GM19455 (cell line): ENCODE measurements around the gene KLF3.
"Not testable (repeated sequence)": the region's sequence is repeated elsewhere in the genome, so short reads cannot be mapped to it uniquely, and the experiment has no call there.

Experiments used
- ATAC-seq: cut with Tn5 transposase; IDR thresholded peaks from one replicate; pipeline ENCODE4 v1.9.1; 2021; ENCODE audit not compliant: unreplicated experiment

KLF3 gene

DNA sequence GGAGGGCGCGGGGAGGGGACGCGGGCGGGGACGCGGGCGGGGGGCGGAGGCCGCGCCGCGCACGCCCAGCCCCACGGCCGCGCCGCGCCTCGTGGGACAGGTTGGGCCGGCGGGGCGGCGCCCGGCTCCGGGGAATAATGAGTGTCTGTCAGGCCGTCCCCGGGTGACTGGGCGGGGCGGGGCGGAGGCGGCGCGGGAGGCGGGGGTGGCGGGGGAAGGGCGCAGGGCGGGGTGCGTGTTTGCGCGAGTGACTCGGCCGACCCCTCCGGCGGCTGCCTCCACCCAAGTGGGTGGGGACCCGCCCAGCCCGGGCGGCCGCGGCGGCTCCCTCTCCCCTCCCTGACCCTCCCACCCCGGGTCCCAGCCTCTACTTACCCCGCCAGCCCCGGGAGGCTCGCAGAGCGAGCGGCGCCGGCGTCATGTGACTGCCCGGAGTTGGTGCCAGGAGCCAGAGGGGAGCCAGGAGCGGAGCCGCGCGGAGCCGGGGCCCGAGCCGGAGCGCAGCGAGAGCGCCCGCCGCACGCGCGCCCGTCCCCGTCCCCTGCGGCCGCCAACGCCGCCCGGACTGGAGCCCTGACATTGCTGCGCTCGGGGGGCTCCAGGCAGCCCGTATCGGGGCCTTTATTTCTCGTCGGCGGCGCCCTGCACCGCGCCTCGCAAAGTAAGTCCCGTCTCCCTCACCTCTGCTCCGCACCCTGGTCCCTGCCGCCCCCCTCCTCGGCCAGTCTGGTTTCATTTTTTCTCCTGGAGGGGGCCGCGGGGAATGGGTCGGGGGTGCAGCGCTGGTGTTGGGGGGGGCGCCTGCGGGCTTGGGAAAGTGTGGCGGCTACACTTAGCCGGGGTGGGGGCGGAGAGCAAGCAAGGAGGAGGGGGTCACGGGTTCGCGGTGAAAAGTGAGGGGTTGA, at the start of gene KLF3:
Gene KLF3, plus strand, starts transcription at position 399 of the 905 bp plus-strand sequence. CDS start 16,427 bp downstream, outside the sequence.
- peak; percentile 75 for ATAC-seq

DNA sequence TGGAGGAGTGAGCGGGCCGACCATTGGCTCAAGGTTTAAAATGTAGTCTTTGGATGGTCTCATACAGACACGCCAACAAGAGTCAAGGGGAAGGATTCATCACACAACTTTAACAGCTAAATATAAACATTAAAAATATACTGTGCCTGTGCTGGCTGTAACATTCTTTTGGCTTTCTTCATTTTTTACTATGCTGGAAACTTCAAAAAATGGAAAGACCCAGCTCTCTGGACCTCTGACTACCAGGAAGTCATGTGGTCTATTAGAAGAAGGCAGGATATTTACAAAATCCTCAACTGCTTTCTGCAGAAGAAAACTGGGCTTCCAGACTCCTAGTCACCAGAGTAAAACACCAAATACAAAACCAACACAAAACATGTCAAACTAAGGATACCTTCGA, 49.8 kb upstream of the KLF3 start:
- ATAC-seq = no peak

DNA sequence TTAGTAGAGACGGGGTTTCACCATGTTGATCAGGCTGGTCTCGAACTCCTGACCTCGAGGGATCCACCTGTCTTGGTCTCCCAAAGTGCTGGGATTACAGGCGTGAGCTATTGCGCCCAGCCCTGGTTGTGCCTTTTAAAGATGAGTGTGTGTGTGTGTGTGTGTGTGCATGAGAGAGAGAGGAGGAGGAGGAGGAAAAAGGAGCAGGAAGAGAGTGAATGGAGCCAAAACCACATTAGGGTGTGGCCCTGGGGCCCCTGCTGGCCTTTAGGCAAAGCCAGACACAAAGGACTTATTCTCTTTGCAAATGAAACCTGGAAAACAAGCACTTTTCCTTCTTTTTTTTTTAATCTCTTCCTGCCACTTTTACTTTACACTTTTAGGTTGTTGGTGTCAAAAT, 48.2 kb upstream of the KLF3 start:
- no peak for ATAC-seq

DNA sequence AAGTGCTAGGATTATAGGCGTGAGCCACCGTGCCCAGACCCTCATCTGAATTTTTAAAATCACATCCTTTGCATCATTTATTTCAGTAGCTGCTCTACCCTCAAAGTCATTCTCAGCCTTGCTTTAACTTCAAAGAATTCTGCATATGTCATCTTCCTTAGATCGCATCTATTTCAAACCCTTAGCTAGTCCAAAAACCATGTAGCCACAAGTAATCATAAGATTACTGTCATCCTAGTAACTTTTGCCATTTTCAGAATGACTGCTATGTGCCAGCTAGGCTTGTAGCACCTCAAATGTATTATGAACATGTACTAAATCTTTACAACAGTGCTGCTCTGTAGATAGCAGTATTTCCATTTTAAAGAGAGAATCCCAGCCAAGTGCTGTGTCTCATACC, 45.5 kb upstream of the KLF3 start:
- no peak for ATAC-seq

DNA sequence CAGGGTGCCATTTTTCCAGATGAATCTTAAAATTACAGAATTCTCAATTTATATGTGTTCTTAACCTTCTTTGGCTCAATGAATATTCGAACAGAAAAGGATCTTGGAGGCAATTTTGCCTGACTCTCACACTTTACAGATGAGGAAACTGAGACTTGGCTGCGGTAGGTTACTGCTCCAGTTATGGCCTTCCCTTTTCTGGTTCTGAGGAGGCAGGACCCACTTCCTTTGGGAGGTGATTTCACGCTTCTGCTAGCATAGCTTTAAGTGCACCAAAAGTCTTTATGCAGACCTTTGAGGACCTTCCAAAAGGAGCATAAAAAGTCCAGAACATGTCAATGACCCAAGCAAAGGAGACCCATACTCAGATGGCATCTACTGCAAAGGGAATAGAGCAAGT, 44.7 kb upstream of the KLF3 start:
- ATAC-seq = no peak

DNA sequence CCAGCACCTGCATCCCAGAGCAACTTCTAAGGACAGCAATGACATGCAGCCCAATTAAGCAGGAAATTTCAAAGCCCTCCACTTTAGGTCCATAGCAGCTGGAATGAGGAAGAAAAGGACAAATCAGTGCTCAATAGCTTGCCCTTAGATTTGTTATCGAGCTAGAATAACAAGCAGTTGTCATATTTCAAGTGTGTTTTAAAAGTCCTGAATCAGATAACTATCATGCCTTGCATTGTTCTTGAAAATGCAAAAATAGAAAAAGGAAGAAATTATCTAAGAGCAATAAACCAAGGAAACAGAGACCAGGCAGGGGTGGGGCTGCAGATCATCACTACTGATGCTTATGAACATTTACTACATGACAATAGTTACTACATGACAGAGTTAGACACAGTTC, 43.9 kb upstream of the KLF3 start:
- no peak for ATAC-seq

DNA sequence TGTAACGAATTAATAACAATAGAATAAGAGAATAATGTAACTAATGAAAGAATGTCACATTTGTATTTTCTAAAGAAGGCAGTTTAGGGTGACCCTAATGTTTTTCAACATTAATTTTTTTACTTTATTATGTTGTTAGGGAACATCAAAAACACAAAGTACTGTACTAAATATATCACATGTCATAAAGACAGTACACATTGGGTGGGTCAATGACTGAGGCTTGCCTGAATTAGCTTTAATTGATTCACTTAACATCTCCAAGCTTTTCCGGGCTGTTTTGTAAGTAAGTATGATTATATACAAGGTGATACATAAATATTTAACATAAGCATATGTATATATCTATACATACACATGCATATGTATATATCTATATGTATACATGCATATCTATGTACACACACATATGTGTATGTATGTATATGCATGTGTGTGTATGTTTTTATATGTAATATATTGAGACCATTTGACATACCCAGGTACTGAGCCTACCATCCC, 43.4 kb upstream of the KLF3 start:
- no peak for ATAC-seq

DNA sequence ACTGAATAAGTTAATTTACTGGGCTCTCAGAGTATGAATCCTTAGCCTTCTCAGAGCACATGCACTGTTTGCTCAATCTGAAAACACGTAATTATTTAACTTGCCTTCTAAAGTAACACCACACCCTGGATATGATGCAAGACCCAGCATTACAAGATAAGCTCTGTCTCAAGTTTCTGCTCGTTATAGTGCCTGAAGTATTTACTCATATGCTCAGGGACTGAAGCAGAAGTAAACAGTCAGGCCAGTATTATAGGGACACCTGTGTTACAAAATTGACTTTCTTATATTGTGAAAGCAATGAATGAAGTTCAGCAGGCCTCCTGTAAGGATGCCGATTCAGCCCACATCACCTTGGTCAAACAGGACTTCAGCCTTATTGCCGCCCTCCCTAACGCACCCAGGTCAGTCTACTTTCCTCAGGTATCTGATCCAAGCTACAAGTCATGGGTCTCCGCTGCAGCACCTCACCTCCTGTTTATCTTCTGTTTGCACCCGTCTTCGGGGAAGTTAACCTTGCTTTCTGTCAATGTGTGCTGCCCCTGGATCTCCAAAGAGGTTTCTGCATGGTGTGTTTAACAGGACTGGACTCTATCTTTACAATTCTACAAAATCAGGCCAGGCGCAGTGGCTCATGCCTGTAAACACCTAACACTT, 42.8 kb upstream of the KLF3 start:
- ATAC-seq = no peak

DNA sequence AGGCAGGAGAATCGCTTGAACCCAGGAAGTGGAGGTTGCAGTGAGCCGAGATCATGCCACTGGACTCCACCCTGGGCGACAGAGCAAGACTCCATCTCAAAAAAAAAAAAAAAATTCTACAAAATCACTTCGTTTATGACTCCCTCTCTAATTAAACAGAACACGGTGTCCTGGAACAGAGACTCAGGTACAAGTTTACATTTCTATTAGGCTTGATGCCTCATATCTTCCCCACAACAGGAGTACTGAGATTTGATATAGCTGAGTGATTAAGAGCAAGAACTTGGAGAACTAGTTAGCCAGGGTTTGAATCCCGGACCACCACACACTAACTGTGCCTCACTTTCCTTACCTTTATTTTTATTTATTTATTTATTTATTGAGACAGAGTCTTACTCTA, 42.2 kb upstream of the KLF3 start:
- ATAC-seq = no peak

DNA sequence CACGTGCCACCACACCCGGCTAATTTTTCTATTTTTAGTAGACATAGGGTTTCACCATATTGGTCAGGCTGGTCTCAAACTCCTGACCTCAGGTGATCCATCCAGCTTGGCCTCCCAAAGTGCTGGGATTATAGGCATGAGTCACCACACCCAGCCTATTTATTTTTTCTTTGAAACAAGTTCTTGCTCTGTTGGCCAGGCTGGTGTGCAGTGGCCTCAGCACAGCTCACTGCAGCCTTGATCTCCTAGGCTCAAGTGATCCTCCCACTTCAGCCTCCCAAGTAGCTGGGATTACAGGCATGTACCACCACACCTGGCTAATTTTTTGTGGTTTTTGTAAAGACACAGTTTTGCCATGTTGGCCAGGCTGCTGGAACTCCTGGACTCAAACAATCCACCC, 41.7 kb upstream of the KLF3 start:
- not testable (repeated sequence) for ATAC-seq

DNA sequence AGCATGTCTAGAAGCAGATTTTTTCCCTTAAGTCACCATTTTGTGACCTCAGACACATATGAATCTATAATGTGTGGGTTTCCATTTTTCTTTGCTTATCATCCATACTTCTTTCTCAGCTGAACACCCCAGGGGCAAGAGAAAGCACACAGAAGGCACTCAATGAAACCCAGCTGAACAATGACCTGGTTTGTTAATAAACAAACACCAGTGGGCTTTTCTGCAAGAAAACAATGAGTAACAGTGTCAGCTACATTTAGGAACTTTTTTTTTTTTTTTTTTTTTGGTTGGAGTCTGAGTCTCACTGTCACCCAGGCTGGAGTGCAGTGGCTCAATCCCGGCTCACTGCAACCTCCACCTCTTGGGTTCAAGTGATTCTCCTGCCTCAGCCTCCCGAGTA, 40.7 kb upstream of the KLF3 start:
- no peak for ATAC-seq

DNA sequence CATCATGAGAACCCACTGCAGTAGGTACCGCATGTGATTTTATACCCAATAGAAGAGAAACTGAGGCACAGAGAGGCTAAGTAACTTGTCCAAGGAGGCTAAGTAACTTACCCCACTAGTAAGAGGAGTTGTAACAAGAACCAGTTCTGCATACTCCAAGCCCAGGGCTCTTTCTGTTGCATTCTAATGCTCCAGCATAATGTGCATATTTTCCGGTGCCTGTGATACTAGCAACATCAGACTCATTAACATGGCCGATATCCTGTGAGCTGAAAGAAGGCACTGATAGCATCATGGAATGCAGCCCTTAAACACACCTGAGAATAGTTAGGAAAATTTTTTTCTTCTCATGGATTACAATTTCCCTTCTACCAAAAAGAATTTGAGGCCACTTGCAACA, 39.7 kb upstream of the KLF3 start:
- ATAC-seq = no peak

DNA sequence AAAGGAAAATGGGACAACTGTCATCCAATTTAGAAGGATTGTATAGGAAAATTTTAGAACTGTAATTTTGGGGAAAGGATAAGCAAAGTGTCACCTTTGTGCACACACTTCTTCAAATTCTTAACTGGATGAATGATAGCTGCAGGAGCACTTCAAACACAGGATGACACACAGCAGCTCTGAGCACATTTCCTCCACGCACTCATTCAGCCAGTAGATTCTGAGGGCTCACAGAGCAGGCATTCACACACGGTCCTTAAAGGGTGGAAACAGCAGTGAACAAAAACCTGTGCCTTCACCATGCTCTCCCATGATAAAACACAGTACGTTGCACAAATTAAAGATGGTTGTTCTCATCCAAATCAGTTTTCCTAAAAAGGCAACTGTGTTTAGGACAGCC, 38.5 kb upstream of the KLF3 start:
- ATAC-seq = no peak

DNA sequence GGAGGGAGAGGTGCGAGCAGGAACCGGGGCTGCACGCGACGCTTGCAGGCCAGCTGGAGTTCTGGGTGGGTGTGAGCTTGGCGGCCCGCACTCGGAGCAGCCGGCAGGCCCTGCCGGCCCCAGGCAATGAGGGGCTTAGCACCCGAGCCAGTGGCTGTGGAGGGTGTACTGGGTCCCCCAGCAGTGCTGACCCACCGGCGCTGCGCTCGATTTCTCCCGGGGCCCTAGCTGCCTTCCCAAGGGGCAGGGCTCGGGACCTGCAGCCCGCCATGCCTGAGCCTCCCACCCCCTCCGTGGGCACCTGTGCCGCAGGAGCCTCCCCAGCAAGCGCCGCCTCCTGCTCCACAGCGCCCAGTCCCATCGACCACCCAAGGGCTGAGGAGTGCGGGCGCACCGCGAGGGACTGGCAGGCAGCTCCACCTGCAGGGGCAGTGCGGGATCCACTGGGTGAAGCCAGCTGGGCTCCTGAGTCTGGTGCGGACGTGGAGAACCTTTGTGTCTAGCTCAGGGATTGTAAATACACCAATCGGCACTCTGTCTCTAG, 37.0 kb upstream of the KLF3 start:
- ATAC-seq = not testable (repeated sequence)

DNA sequence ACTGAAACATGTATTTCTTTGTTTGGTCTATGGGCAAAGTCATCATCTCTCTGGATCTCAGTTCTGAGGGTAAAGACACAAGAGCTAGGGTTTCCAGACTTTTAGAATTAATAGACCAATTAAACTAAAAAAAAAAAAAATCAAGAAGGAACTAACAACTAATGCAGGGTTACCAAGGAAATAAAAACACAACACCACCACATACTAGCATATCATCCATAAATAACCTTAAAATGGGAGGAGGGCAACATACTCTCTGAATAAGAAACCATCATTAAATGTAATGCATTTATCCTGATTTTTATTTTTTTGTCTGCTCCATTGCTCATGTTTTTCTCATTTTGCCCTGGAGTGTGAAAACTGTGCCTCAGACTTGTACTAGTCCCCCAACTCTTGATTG, 33.5 kb upstream of the KLF3 start:
- no peak for ATAC-seq

DNA sequence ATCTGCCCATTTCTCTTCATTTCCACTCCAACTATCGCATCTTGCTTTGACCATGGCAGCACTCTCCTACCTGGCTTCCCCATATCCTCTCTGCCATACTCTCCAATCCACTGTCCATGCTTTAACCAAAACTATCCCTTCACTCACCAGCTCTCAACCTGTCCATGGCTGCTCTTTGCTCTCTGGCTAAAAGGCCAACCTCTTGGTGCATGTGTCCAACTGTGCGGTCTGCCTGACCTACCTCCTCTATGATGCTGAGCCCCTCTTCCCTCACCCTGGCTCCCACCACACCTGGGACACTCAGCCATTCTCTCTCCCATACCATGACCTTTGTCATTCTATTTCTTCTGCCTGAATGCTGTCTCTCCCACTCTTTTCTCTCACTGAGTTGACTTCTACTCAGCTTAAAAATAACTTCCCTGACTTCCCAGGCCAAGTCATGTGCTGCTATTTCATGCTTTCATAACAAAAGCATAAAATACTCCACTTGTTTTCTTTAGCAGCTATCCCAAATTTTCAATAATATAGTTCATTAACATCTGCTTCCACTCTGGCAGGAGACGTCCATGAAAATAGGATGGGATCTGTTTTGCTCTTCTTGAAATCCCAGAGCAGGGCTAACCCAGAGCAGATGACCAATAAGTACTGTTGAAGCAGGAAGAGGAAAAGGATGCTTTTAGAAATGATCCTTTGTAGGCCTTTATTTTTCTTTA, 29.8 kb upstream of the KLF3 start:
- no peak for ATAC-seq

DNA sequence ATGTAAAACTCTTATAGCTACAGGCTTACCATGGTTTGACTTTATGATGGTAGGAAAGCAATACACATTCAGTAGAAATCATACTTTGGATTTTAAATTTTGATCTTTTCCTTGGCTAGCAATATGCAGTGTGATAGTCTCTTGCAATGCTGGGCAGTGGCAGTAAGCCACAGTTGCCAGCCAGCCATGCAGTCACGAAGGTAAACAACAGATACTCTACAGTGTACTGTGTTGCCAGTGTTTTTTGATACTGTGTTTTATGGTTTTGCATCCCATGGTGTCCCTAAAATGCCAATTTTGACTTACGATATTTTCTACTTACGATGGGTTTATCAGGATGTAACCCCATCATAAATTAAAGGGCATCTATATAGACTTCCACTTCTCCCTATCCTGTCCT, 24.8 kb upstream of the KLF3 start:
- ATAC-seq = no peak

DNA sequence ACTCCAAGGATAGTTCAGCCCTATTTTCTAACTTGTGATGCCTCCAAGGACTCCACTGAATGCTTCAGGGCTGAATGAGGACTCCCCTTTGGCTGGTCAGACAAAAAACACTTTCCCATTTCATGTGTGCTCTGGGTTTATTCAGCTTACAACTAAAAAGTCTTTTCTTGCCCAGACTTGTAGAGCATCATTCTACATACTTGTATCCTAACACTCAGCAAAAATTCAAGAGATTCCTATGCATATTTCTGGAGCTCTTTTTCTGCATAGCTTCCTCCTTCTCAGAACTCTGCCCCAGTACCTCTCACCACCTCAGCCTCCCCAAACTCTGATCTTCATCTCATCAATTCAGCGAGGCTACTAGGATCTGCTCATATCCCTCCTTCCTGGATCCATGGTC, 22.2 kb upstream of the KLF3 start:
- ATAC-seq = no peak

DNA sequence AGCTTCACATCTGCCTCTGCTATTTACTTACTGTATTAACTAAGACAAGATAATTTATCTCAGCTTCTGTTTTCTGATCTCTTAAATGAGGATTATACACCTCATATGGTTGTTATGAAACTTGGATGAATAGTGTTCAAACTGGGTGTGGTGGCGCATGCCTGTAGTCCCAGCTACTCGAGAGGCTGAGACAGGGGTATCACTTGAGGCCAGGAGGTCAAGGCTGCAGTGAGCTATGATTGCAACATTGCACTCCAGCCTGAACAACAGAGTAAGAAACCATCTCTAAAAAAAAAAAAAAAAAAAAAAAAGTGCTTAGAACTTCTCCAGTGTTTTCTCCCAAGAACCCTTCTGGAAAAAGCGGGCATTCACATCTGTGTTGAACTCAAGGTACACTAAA, 19.8 kb upstream of the KLF3 start:
- no peak for ATAC-seq

DNA sequence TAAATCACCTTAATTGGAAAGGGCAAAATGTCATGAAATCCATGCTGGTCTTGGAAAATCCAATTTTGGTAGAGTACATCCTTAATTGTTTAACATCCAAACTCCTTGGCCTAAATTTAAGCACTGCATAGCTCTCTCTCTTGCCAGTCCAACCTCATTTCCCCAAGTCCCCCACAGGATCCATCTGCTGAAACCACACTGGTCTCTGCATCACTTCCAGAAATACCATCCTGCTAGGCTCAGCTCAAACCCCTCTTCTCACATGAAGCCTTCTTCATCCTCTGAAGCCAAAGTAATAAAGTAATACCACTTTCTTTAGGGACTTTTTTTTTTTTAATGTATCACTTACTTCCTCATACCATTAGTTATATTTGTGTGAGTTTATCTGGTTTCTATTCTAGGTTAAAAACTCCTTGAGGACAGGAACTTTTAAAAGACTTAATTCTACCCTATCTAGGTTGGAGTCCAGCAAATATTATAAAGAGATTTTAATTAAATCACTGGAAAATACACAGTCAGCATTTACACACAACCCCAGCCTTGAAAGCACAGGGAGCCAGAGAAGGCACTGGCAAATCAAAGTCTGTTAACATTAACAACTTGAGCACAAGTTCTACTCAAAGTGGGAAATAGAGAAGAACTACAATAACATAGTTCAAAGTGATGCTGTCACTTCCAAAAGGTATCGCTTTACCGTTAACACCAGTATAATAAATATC, 16.7 kb upstream of the KLF3 start:
- ATAC-seq = no peak

DNA sequence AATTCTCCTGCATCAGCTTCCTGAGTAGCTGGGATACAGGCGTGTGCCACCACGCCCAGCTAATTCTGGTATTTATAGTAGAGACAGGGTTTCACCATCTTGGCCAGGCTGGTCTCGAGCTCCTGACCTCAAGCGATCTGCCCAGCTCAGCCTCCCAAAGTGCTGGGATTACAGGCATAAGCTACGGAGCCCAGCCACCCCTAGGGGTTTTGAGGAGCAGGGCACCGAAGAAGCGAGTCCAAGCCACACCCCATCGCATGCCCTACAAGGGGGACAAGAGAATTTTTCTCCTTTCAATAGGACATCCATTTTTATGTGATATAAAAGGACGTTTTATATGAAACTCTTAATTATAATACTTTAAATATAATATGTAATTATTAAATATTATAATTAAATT, 13.9 kb upstream of the KLF3 start:
- ATAC-seq = no peak
